Activated CD4-positive, alpha-beta T cell treated with anti-CD3 and anti-CD28 coated beads for 1 hour (primary cell): Measurements from ENCODE around the gene CERS1.

Source experiments
- DNase-seq: peaks from one replicate; pipeline ENCODE4 v3.0.0-alpha.2; 2020

CERS1 gene

GRCh38 chr19:18870531-18871172, 25.3 kb downstream of the CERS1 start:
- DNase-seq = no peak

GRCh38 chr19:18869781-18870530, 26.0 kb downstream of the CERS1 start:
- DNase-seq = no peak

- DNase-seq = no peak
Observed at GRCh38 chr19:18869023-18869618, 26.8 kb downstream of the CERS1 start.

- DNase-seq = no peak
Observed at GRCh38 chr19:18868380-18869022, 27.5 kb downstream of the CERS1 start.

- no peak for DNase-seq
Observed at GRCh38 chr19:18867751-18868150, 28.2 kb downstream of the CERS1 start.

GRCh38 chr19:18867199-18867598, 28.8 kb downstream of the CERS1 start:
- DNase-seq = no peak

GRCh38 chr19:18866800-18867123, 29.2 kb downstream of the CERS1 start:
- no peak for DNase-seq

- peak; percentile 39 for DNase-seq
Observed at GRCh38 chr19:18865973-18866799, 29.8 kb downstream of the CERS1 start.

- no peak for DNase-seq
Observed at GRCh38 chr19:18865106-18865972, 30.6 kb downstream of the CERS1 start.

GRCh38 chr19:18863843-18864362, 32.1 kb downstream of the CERS1 start:
- DNase-seq = no peak

- no peak for DNase-seq
Observed at GRCh38 chr19:18862976-18863842, 32.7 kb downstream of the CERS1 start.

GRCh38 chr19:18861917-18862316, 34.0 kb downstream of the CERS1 start:
- no peak for DNase-seq

- DNase-seq = no peak
Observed at GRCh38 chr19:18861235-18861634, 34.7 kb downstream of the CERS1 start.

GRCh38 chr19:18860725-18861124, 35.2 kb downstream of the CERS1 start:
- no peak for DNase-seq

GRCh38 chr19:18860302-18860700, 35.7 kb downstream of the CERS1 start:
- DNase-seq = no peak

- no peak for DNase-seq
Observed at GRCh38 chr19:18859676-18860301, 36.2 kb downstream of the CERS1 start.

- no peak for DNase-seq
Observed at GRCh38 chr19:18858906-18859646, 36.9 kb downstream of the CERS1 start.

GRCh38 chr19:18857223-18857622, 38.7 kb downstream of the CERS1 start:
- DNase-seq = no peak

- DNase-seq = no peak
Observed at GRCh38 chr19:18856385-18857126, 39.4 kb downstream of the CERS1 start.
